HG03025 (cell line): Measurements from ENCODE around the gene EML4.
"Not testable (repeated sequence)": the region's sequence is repeated elsewhere in the genome, so short reads cannot be mapped to it uniquely, and the experiment has no call there.

ENCODE experiments used
- ATAC-seq: cut with Tn5 transposase; IDR thresholded peaks from one replicate; pipeline ENCODE4 v1.9.1; 2021; ENCODE audit warnings: mild to moderate bottlenecking, moderate library complexity; ENCODE audit not compliant: unreplicated experiment, low FRiP score

Gene EML4

DNA sequence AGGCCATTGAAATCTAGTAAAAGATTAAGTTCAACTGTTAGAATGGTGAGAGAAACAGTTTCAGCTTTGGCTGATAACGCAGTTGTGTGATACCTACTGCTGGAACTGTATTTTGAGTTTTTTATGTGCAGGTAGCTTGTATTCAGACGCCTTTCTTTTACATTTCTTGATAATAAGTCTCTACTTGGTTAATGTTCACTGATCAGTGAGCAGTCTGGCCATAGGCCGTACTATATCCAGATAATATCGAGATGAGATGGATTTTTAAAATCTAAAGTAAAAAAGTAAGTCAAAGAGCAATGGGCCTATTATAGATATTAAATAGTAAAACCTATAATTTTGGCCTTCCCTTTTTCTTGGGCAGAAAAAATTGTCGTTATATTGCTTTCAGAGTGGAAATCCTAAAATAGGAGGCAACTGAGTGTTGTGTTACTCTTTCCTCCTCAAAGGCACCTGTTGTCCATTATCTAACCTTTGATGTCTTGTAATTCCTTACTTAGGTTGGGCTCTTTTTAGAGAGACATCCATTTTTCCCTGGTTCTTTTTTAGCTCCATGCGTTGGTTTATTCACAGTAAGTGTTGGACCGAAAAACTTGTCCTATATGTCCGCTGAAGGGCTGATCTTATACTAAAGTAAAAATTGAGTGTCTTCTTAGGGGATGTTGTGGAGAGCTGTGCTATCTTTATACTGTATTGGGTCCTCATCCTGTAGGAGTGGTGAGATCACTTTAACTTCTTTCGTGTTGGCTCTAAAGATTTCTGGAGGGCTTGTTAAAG is 1.7 kb downstream of the EML4 start:
- ATAC-seq: no peak

- ATAC-seq: peak; percentile 42
Measured at GRCh38 chr2:42171396-42171980, 2.3 kb downstream of the EML4 start.

DNA sequence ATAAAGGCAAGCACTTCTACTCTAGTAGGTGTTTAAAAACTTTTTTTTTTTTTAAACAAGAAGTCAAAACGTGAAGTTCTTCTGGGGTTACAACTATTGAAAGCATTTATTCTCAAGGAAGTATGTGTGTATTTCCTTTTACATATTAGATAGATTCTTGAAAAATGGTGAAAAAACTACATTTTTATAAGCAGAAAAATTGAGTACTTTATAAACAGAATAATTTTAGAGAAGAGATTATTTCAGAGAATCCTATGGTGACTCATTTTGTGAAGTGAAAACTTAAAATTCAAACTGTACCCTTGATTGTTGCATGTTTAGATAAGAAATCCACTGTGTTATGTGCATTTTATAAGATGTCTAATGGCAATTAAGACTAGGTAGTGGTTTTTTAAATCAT is 2.9 kb downstream of the EML4 start:
- no peak for ATAC-seq

- no peak for ATAC-seq
Measured at GRCh38 chr2:42172566-42172965, 3.4 kb downstream of the EML4 start.

DNA sequence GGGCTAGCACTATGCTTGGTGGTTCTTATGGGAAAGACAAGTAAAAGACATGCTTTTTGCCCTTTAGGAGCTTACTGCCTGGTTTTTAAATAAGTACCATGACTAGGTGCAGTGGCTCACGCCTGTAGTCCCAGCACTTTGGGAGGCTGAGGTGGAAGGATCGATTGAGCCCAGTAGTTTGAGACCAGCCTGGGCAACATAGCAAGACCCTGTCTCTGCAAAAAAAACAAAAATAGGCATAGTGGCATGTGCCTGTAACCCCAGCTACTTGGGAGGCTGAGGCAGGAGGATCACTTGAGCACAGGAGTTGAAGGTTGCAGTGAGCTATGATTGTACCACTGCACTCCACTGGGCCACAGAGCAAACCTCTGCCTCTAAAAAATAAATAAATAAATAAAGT is 4.3 kb downstream of the EML4 start:
- ATAC-seq: not testable (repeated sequence)

GRCh38 chr2:42176992-42177738 is 8.0 kb downstream of the EML4 start:
- ATAC-seq: no peak

- ATAC-seq: no peak
Measured at GRCh38 chr2:42178335-42178734, 9.2 kb downstream of the EML4 start.

GRCh38 chr2:42180300-42180699 is 11.1 kb downstream of the EML4 start:
- ATAC-seq: no peak

DNA sequence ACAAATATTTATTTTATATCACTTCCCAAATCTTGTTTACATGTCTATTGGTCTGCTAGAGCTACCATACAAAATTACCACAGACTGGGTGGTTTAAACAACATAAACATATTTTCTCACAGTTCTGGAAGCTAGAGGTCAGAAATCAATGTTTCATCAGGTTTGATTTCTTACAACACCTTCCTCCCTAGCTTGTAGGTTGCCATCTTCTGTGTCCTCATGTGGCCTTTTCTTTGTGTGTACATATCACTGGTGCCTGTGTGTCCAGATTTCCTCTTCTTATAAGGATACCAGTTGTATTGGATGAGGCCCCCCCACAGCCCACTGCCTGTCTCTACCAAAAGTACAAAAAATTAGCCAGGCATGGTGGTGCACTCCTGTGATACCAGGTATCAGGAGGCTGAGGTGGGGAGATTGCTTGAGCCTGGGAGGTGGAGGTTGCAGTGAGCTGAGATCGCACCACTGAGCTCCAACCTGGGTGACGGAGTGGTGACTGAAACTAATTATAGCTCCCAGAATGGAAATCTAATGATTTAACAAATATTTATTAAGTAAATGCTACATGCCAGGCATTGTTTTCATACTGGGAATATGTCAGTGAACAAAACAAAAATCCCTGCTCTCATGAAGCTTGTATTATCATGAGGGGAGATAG is 13.6 kb downstream of the EML4 start:
- ATAC-seq: no peak

DNA sequence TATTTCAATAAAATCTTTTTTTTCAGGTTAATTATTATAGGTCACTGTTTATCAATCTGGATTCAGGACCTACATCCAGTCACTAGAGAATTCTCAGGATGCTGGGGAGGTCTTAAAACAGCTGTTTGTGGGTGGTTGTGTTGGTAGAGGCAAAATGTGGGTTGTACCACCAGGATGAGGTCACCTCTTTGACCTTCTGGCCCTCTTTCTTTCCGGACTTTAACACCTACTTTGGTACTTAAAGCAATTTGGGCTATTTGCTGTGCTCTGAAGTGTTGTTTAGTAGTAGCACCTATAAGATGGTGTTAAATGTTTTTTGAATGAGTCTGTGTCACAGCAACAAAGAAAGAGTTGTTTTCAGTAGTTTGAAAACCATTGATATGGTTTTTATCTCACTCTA is 14.6 kb downstream of the EML4 start:
- ATAC-seq: no peak

- ATAC-seq: no peak
Measured at GRCh38 chr2:42184346-42184745, 15.2 kb downstream of the EML4 start.

GRCh38 chr2:42185220-42185921 is 16.2 kb downstream of the EML4 start:
- no peak for ATAC-seq

DNA sequence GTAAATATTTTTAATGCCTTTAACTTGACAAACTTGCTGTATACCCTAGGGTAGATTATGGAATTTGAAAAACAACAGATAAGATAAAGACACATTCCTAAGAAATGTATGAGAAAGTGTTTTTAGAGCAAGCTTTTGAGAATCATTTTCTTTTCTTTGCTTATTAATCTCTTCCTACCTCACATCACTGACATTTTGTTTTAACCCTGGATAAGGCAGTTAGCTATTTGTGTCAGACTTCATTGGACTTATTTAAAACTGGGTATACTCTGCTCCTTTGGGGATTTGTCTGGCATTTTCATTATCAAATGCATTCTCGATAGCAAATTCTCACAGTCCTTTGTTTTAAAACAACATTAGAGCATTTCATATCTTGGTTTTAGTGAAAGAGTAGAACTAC is 17.2 kb downstream of the EML4 start:
- ATAC-seq: no peak

GRCh38 chr2:42186945-42187632 is 17.9 kb downstream of the EML4 start:
- no peak for ATAC-seq

- ATAC-seq: no peak
Measured at GRCh38 chr2:42187886-42188285, 18.7 kb downstream of the EML4 start.

DNA sequence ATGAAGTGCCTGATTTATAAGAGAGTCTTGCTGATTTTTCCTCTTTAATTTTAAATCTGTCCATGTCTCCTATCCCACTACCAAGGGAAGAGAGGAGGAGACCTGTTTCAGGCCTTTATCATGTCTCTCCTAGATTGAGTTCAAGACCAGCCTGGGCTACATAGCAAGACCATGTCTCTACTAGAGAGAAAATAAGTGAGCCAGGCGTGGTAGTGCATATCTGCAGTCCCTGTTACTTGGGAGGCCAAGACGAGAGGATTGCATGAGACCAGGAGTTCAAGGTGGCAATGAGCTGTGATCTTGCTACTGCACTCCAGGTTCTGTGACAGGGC is 20.0 kb downstream of the EML4 start:
- no peak for ATAC-seq

- no peak for ATAC-seq
Measured at GRCh38 chr2:42190191-42190590, 21.0 kb downstream of the EML4 start.

GRCh38 chr2:42191285-42192009 is 22.3 kb downstream of the EML4 start:
- ATAC-seq: no peak

DNA sequence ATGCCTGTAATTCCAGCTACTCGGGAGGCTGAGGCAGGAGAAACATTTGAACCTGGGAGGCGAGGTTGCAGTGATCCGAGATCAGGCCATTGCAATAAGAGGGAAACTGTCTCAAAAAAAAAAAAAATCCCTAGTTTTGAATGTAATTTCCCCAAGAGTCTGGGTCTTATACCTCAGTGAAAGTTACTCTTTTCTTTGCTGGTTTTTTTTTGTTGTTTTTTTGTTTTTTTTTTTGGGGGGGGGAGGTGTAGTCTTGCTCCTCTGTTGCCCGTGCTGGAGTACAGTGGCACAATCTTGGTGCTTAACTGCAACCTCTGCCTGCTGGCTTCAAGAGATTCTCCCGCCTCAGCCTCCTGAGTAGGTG is 22.8 kb downstream of the EML4 start:
- ATAC-seq: no peak
